ENCODE results near the gene RTKN2.

RTKN2 gene

GRCh38 chr10:62180677-62181076, 88.0 kb downstream of the RTKN2 start:
- TF ChIP-seq CTCF (IDR thresholded peaks at IDR 0.05; ENCODE audit: control insufficient read depth, extremely low read depth, insufficient read depth): no peak
- no peak overlapping the region for H3K4me3 ChIP-seq (ENCODE audit: low read depth, low read length)
- no peak for DNase-seq (ENCODE audit: low read depth)

GRCh38 chr10:62178568-62178967, 90.1 kb downstream of the RTKN2 start:
- TF ChIP-seq CTCF (IDR thresholded peaks at IDR 0.05; ENCODE audit: control insufficient read depth, extremely low read depth, insufficient read depth): no peak
- H3K4me3 ChIP-seq (ENCODE audit: low read depth, low read length): no peak overlapping the region
- DNase-seq (ENCODE audit: low read depth): no peak

GRCh38 chr10:62177111-62177510, 91.5 kb downstream of the RTKN2 start:
- no peak for TF ChIP-seq CTCF (IDR thresholded peaks at IDR 0.05; ENCODE audit: control insufficient read depth, extremely low read depth, insufficient read depth)
- no peak overlapping the region for H3K4me3 ChIP-seq (ENCODE audit: low read depth, low read length)
- DNase-seq (ENCODE audit: low read depth): no peak

GRCh38 chr10:62175251-62175650, 93.4 kb downstream of the RTKN2 start:
- TF ChIP-seq CTCF (IDR thresholded peaks at IDR 0.05; ENCODE audit: control insufficient read depth, extremely low read depth, insufficient read depth): no peak
- no peak overlapping the region for H3K4me3 ChIP-seq (ENCODE audit: low read depth, low read length)
- DNase-seq (ENCODE audit: low read depth): no peak

- TF ChIP-seq CTCF (IDR thresholded peaks at IDR 0.05; ENCODE audit: control insufficient read depth, extremely low read depth, insufficient read depth): no peak
- H3K4me3 ChIP-seq (ENCODE audit: low read depth, low read length): no peak overlapping the region
- DNase-seq (ENCODE audit: low read depth): no peak
Observed at GRCh38 chr10:62172465-62172864, 96.2 kb downstream of the RTKN2 start.

- no peak for DNase-seq (ENCODE audit: low read depth)
- H3K4me3 ChIP-seq (ENCODE audit: low read depth, low read length): no peak overlapping the region
- no peak for TF ChIP-seq CTCF (IDR thresholded peaks at IDR 0.05; ENCODE audit: control insufficient read depth, extremely low read depth, insufficient read depth)
Observed at GRCh38 chr10:62171791-62172190, 96.9 kb downstream of the RTKN2 start.

- DNase-seq (ENCODE audit: low read depth): no peak
- TF ChIP-seq CTCF (IDR thresholded peaks at IDR 0.05; ENCODE audit: control insufficient read depth, extremely low read depth, insufficient read depth): no peak
- H3K4me3 ChIP-seq (ENCODE audit: low read depth, low read length): no peak overlapping the region
Observed at GRCh38 chr10:62170732-62171131, 97.9 kb downstream of the RTKN2 start.
